ENCODE measurements around the gene HOXC4. TPM values are rescaled to one million over a fixed set of nuclear protein-coding genes. Genes with fewer than 3 reads are reported as not detected.

HOXC4 gene
- total and polyA plus RNA-seq, 2 of the 4 experiments (the other 2 are of a cell fraction) = under 0.01 to 0.26 TPM

- H3K36me3 ChIP-seq (ENCODE audit: control insufficient read depth, insufficient read depth, low read length) = no peaks in the 10 kb centered on the region
Measured at GRCh38 chr12:54032627-54033100, 21.0 kb upstream of the HOXC4 start, which contains the start of gene HOXC5. Gene HOXC5, plus strand, starts transcription at chr12:54033050. Its CDS starts 73 bp downstream, at chr12:54033123.

More at GRCh38 chr12:54032627-54033100, 21.0 kb upstream of the HOXC4 start, which contains the start of gene HOXC5:
- peaks cover 11% of the 10 kb centered on the region for H3K9me3 ChIP-seq (ENCODE audit: control insufficient read depth, insufficient read depth, low read length)
- no peaks in the 10 kb centered on the region for H3K4me1 ChIP-seq (ENCODE audit: control insufficient read depth, insufficient read depth, low read length)
- ATAC-seq (ENCODE audit: low read depth) = 0 out of 2 replicates have a peak, but pooled peaks have one; percentile 48
- H3K4me3 ChIP-seq (ENCODE audit: insufficient read depth, low read depth, low read length) = no peak within 1 kb of the TSS; the same call in 1 of the 2 replicates
- H2AK5ac ChIP-seq (ENCODE audit: low read depth, low read length) = no peak within 1 kb of the TSS
- H3K9ac ChIP-seq (ENCODE audit: low read depth, low read length) = no peak within 1 kb of the TSS
- ChIA-PET POLR2A (ENCODE audit: unreplicated experiment) (no interaction called here), CTCF (interaction anchor here (0.6 to 1.0 kb wide), 12 partner anchors 11 to 813 kb away, joined by 3 to 11 read pairs (median 4); partner anchors contain the start of gene SMUG1)
- H4K8ac ChIP-seq (ENCODE audit: low read depth in 2 of 2, low read length in 2 of 2) = no peak within 1 kb of the TSS
- H3K27ac ChIP-seq (ENCODE audit: insufficient read depth, low read length) = no peak within 1 kb of the TSS
- H3K9me1 ChIP-seq (ENCODE audit: insufficient read depth, low read length) = no peaks in the 10 kb centered on the region
- no peak within 1 kb of the TSS for H3K18ac ChIP-seq (ENCODE audit: low read depth, low read length)
- H2AFZ ChIP-seq (replicated peaks; ENCODE audit: low read length, poor library complexity) = no peak within 1 kb of the TSS
- TF ChIP-seq MAZ (IDR thresholded peaks at IDR 0.05; ENCODE audit: borderline replicate concordance, low read depth, low read length) (no peak), RAD21 (IDR thresholded peaks at IDR 0.05; ENCODE audit: low read length) (peak; percentile 70), NFE2L2 (IDR thresholded peaks at IDR 0.05; ENCODE audit: low read depth, low read length) (no peak), CEBPB (IDR thresholded peaks at IDR 0.05; ENCODE audit: low read depth, low read length) (no peak), SMC3 (IDR thresholded peaks at IDR 0.05; ENCODE audit: low read depth, low read length) (peak; percentile 56), FOS (IDR thresholded peaks at IDR 0.05; ENCODE audit: low read depth, low read length) (no peak)
- TF ChIP-seq, protein P1, sequence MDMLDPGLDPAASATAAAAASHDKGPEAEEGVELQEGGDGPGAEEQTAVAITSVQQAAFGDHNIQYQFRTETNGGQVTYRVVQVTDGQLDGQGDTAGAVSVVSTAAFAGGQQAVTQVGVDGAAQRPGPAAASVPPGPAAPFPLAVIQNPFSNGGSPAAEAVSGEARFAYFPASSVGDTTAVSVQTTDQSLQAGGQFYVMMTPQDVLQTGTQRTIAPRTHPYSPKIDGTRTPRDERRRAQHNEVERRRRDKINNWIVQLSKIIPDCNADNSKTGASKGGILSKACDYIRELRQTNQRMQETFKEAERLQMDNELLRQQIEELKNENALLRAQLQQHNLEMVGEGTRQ (IDR thresholded peaks at IDR 0.05; ENCODE audit: low read depth, low read length) = peak; percentile 61; the same call in 1 of the 2 replicates
- TF ChIP-seq, protein P2, sequence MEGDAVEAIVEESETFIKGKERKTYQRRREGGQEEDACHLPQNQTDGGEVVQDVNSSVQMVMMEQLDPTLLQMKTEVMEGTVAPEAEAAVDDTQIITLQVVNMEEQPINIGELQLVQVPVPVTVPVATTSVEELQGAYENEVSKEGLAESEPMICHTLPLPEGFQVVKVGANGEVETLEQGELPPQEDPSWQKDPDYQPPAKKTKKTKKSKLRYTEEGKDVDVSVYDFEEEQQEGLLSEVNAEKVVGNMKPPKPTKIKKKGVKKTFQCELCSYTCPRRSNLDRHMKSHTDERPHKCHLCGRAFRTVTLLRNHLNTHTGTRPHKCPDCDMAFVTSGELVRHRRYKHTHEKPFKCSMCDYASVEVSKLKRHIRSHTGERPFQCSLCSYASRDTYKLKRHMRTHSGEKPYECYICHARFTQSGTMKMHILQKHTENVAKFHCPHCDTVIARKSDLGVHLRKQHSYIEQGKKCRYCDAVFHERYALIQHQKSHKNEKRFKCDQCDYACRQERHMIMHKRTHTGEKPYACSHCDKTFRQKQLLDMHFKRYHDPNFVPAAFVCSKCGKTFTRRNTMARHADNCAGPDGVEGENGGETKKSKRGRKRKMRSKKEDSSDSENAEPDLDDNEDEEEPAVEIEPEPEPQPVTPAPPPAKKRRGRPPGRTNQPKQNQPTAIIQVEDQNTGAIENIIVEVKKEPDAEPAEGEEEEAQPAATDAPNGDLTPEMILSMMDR (conservative IDR thresholded peaks at IDR 0.05; ENCODE audit: low read depth, low read length) = peak; percentile 71
- H4K20me1 ChIP-seq (ENCODE audit: insufficient read depth, low read length) = no peaks in the 10 kb centered on the region
- H3K4ac ChIP-seq (ENCODE audit: low read depth, low read length) = no peak within 1 kb of the TSS
- H3K27me3 ChIP-seq (ENCODE audit: control insufficient read depth, insufficient read depth, low read length) = peaks cover 77% of the 10 kb centered on the region
- H3K79me1 ChIP-seq (ENCODE audit: low read depth in 1 of 2, low read length in 2 of 2) = no peaks in the 10 kb centered on the region
- no peak within 1 kb of the TSS for H2AK9ac ChIP-seq (replicated peaks; ENCODE audit: low read depth, low read length, poor library complexity)
- no peak within 1 kb of the TSS; the same call in 2 of the 3 replicates for H2BK15ac ChIP-seq (ENCODE audit: low read depth, low read length)
- no peak within 1 kb of the TSS for H3K4me2 ChIP-seq (ENCODE audit: low read depth, low read length)
- no peak within 1 kb of the TSS for H3K56ac ChIP-seq (ENCODE audit: extremely low read depth, insufficient read depth, low read length)
- H2BK20ac ChIP-seq (ENCODE audit: low read depth, low read length) = no peak within 1 kb of the TSS
- H2BK120ac ChIP-seq (ENCODE audit: low read depth, low read length) = no peak within 1 kb of the TSS
- dilution Hi-C loops (cut with HindIII; ENCODE audit: low sequenced_read_pairs, unreplicated experiment) (no loop called here), intact Hi-C loops (cut with micrococcal nuclease) (no loop called here), in situ Hi-C loops (cut with MboI; ENCODE audit: low sequenced_read_pairs) (no loop called here)
- H2BK5ac ChIP-seq (ENCODE audit: low read depth, low read length, poor library complexity, severe bottlenecking) = no peak within 1 kb of the TSS
- DNase-seq = peak; percentile 38
- BruUV-seq (replicated peaks) = no TSS peak
- no peak within 1 kb of the TSS for H4K5ac ChIP-seq (ENCODE audit: low read depth, low read length)
- 0% methylated on average over 2 of the region's 12 CpGs; no CpG with 5 or more reads in 1 of the 2 experiments for WGBS, 2 experiments (ENCODE audit: extremely low coverage in 2 of 2, insufficient read length in 1 of 2)
- no peak within 1 kb of the TSS for H3K23ac ChIP-seq (ENCODE audit: low read depth, low read length)
- no peak within 1 kb of the TSS for H3K14ac ChIP-seq (replicated peaks; ENCODE audit: low read depth, low read length)
- H4K91ac ChIP-seq (ENCODE audit: insufficient read depth, low read depth, low read length) = no peak within 1 kb of the TSS
